ENCODE results near the gene AFG3L2.
A peak's percentile ranks its signal among the peaks of the same experiment; 100 is the strongest.

AFG3L2 gene

GRCh38 chr18:12324991-12325725, 51.9 kb downstream of the AFG3L2 start:
- no peak for DNase-seq (ENCODE audit: low spot score)

DNA sequence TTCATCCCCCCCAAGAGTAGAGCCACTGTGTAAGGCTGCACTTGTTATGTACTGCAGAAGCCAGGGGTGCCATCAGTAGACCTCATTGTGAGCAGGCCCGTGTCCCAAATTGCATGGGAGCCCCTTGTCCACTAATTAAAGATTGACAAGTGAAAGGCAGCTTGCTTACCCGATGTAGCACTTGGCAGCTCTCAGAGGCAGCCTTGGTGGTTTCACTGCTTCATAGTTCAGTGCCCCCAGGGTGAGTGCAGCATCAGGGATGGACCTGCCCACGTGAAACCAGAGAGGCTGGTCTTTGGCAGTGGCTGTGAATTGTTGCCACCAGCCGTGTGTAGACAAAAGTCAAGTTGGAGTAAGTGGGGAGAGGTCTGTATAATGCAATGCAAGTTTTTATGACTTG, 55.7 kb downstream of the AFG3L2 start:
- no peak for DNase-seq (ENCODE audit: low spot score)

DNA sequence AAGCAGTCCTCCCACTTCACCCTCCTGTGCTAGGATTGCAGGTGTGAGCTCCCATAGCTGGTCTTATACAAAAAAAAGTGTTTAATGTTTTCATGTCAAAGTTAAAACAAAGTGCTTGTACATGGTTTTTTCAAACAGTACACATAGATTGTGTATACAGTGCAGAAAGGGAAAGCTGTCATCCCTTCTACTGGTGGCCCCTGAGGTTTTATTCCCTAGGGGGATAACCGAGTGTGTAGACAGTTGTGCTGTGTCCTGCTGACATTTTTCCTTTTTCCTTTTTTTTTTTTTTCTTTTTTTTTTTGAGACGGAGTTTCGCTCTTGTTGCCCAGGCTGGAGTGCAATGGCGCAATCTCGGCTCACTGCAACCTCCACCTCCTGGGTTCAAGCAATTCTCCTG, 58.2 kb downstream of the AFG3L2 start:
- DNase-seq (ENCODE audit: low spot score): no peak

GRCh38 chr18:12318334-12318697, 58.7 kb downstream of the AFG3L2 start:
- no peak for DNase-seq (ENCODE audit: low spot score)

DNA sequence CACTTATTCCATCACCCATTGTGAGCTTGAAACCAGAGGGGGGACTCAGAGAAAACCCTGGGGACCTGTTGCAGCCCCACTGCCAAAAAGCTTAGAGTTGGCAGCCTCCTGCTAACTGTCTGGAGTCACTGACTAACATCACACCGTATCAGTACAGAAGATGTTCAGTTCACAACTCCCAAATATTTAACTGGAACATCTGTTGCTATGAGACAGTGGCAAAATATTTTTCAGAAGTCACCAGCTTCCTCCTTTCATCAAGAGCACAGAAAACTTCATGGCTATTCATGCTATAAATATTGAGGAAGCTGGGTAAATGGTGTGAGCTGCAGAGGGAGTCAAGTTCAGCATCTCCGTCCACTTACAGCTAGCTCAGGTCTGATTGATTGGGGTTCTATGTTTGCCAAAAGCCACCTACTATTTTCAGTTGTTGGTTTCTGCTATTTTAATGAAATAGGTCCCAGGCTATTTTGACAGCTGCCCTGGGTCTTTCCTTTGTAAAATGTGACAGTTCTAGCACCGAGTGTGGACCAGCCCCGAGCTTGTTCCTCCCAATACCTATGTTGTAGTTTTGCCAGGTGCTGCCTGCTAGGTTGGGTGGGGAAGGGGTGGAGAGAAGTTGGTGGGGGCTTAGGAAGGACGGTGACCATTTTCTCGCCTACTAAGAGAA, 59.2 kb downstream of the AFG3L2 start:
- DNase-seq (ENCODE audit: low spot score): no peak

GRCh38 chr18:12315911-12316310, 61.1 kb downstream of the AFG3L2 start:
- no peak for DNase-seq (ENCODE audit: low spot score)

DNA sequence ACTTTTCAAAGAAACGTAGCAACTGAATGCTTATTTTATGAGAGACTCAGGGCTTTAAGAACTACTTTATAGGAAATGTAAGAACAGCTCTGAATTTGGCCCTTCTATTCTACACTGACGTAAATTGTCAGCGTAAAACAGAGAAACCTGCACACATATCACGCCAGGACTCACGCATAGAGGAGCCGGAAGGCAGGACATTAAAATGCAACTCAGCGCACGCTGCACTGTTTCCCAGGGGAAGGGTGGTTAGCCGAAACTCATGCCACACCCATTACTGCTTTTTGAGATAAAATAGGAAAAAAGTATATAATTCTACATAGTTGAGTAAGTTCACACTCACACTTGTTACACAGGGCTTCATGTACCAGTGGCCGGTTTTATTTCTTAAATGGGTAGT, 61.5 kb downstream of the AFG3L2 start:
- no peak for DNase-seq (ENCODE audit: low spot score)

DNA sequence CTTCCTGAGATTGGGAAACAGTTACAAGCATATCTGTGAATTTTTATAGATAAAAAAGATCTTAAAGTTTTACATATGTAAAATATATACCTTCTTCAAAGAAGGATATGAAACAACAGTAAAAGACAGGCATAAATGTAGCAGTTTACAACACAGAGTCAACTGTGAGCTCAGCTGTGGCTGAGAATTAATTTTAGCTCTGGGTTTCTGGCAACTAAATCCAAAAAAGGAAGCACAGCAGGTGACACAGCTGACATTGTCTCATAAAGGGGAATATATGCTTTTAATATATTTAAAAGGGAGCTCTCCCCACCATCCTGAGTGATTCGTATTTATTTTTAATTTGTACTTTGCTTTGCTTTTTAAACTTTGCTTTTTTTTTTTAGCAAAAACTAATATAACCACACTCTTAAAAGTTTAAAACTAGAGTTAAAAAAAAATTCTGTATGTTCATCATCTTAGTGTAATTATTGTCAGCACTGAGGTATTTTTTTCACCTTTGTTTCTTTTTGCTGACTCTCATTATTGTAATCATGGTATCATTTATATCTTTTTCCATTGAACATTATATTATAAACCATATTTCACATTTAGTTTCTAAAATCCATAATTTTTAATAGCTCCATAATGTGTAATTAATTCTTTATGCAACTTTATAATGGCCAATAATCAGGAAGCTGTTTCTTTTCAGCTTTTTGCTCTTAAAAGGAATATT, 62.3 kb downstream of the AFG3L2 start:
- DNase-seq (ENCODE audit: low spot score): no peak

GRCh38 chr18:12313530-12314245, 63.3 kb downstream of the AFG3L2 start:
- DNase-seq (ENCODE audit: low spot score): no peak

DNA sequence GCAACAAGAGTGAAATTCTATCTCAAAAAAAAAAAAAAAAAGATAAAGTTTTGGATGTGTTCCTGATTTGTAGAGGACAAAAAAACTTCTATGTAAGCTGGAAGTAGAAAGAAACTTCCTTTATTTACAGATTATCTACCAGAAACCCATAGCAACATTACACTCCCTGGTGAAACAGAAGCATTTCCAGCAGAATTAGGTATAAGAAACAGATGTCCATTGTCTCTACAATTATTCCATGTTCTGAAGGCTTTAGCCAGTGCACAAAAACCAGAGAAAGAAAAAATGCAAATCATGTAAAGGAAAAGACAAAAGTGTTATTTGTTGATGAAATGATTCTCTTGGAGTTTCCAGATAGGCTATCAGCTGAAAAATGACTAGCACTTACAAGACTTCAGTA, 64.1 kb downstream of the AFG3L2 start:
- no peak for DNase-seq (ENCODE audit: low spot score)

GRCh38 chr18:12310762-12311161, 66.3 kb downstream of the AFG3L2 start:
- DNase-seq (ENCODE audit: low spot score): no peak

DNA sequence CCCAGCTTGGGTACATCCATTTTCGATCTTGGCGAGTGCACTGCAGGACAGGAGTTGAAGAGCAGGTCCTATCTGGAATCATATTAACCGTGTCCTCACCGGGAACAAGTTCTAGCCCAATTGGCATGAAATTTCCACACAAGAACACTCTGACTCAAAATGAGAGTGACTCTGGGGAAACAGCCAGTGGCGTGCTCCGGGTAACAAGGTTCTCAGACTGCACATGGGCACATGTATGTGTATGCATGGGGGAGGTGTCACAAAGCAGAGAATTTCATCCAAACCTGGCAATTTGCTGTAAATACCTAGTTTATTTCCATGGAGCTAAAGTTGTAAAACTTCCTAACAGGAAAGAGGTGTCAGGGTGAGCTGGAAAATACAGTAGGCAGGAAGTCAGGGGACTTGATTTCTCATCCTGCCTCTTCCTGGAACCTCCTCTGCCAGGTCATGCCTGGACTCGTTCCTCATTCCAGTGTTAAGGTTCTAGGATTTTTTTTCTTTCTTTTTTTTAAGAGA, 67.3 kb downstream of the AFG3L2 start:
- no peak for DNase-seq (ENCODE audit: low spot score)

GRCh38 chr18:12308386-12309100, 68.5 kb downstream of the AFG3L2 start:
- DNase-seq (ENCODE audit: low spot score): no peak

DNA sequence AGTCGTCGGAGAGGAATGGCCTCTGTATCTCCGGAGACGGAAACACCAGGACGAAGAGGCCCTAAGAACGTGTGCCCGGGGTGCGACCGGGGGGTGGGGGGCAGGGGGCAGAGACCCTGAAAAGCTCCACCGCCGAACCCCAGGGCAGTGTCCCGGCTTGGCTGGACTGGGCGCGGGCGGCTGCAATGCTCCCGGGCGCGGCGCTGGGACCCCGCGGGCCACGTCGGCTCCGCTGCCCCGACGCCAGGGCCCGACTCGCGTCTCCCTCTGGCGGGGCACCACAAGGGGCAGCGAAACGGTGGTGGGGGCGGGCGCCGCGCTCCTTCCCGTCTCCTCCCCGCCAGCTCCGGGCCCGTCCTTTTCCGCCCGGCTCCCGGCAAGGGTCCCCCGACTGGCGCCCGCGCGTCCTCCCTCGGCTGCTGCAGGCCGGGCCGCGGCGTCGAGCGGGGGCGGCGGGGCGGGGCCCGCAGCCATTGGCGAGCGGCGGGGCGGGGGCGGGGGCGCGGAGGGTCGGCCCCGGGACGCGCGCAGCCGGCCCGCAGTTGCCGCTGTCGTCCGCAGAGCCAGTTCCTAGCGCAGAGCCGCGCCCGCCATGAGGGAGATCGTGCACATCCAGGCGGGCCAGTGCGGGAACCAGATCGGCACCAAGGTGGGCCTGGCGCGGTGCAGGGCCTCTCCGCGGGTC, 69.2 kb downstream of the AFG3L2 start, which contains the start of gene TUBB6:
Gene TUBB6, plus strand, starts transcription at position 541 of the 685 bp plus-strand sequence. Its CDS starts 52 bp downstream, at position 593.
- peak; percentile 33 for DNase-seq (ENCODE audit: low spot score)

- DNase-seq (ENCODE audit: low spot score): peak; percentile 35
These were observed 70.0 kb downstream of the AFG3L2 start for GRCh38 chr18:12306752-12307700.

- DNase-seq (ENCODE audit: low spot score): no peak
These were observed 70.9 kb downstream of the AFG3L2 start for GRCh38 chr18:12305930-12306629.

GRCh38 chr18:12305211-12305610, 71.8 kb downstream of the AFG3L2 start:
- no peak for DNase-seq (ENCODE audit: low spot score)

- no peak for DNase-seq (ENCODE audit: low spot score)
These were observed 72.4 kb downstream of the AFG3L2 start for GRCh38 chr18:12304351-12305210.

Measured in cerebellar cortex (tissue), 1 donor.